Measurements from ENCODE around the gene AGBL1.
"Not testable (repeated sequence)": the region's sequence is repeated elsewhere in the genome, so short reads cannot be mapped to it uniquely, and the experiment has no call there.

Gene AGBL1

DNA sequence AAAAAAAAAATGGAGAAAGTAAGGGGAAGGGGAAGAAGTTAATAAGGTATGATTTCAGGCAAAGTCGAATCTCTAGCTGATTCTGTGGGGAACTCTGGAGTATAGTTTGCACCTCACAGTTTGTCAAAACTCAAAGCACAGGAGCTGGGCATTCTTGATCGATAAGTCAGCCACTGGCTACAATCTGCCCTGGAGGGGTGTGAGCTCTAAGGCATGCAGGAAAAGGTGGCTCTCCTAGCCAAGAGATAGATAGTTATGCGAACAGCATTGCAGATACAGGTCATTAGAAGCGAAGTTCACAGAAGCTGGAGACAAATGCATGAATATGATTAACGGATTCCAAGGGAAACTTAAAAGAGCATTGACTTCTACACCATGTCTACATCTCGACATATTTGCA lies 952.6 kb downstream of the AGBL1 start:
- TF ChIP-seq, protein P1, sequence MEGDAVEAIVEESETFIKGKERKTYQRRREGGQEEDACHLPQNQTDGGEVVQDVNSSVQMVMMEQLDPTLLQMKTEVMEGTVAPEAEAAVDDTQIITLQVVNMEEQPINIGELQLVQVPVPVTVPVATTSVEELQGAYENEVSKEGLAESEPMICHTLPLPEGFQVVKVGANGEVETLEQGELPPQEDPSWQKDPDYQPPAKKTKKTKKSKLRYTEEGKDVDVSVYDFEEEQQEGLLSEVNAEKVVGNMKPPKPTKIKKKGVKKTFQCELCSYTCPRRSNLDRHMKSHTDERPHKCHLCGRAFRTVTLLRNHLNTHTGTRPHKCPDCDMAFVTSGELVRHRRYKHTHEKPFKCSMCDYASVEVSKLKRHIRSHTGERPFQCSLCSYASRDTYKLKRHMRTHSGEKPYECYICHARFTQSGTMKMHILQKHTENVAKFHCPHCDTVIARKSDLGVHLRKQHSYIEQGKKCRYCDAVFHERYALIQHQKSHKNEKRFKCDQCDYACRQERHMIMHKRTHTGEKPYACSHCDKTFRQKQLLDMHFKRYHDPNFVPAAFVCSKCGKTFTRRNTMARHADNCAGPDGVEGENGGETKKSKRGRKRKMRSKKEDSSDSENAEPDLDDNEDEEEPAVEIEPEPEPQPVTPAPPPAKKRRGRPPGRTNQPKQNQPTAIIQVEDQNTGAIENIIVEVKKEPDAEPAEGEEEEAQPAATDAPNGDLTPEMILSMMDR (IDR thresholded peaks at IDR 0.05; ENCODE audit: low read depth, low read length): no peak
- no peak overlapping the region for H3K4me3 ChIP-seq (ENCODE audit: low read depth, low read length)

DNA sequence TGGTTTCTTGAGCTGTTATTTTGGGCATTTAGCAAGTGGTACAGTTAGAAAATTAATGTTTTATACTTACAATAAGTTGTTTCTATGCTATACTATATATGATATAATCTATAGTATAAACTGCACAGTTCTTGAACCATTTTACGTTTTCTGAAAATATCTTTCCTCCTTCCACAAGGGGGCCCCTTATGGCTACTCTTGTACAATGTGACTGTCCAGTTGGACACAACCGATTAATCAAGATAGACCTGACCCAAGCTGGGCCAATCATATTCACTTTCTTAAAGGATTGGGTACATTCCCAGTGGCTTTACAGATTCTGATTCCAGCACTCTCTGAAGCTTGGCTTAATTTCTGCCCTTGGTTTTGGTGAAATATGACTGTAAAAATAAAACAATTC lies 953.4 kb downstream of the AGBL1 start:
- TF ChIP-seq, protein P1 (IDR thresholded peaks at IDR 0.05; ENCODE audit: low read depth, low read length): no peak
- H3K4me3 ChIP-seq (ENCODE audit: low read depth, low read length): no peak overlapping the region

DNA sequence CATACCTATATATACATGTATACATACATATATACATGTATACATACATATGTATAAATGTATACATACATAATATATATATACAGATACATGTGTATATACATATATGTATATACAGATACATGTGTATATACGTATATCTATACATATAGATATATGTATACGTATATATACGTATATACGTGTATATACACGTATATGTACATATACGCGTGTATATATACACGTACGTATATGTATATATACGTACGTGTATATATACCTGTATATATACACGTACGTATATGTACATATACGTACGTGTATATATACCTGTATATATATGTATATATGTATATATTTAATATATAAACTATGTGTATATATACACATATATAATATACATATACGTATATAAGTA lies 955.2 kb downstream of the AGBL1 start:
- TF ChIP-seq, protein P1 (IDR thresholded peaks at IDR 0.05; ENCODE audit: low read depth, low read length): no peak
- H3K4me3 ChIP-seq (ENCODE audit: low read depth, low read length): no peak overlapping the region

DNA sequence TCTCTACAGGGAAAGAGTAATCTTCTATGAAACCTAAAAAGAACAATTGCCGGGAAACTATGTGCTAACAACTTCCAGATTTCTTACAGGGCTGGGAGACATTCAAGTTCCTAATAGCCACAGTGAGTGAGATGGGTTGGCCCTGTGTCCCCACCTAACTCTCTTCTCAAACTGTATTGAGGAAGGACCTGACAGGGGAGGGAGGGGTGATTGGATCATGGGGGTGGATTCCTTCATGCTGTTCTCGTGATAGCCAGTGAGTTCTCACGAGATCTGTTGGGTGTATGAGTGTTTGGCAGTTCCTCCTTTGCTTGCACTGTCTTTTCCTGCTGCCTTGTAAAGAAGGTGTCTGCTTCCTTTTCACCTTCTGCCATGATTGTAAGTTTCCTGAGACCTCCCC lies 958.7 kb downstream of the AGBL1 start:
- TF ChIP-seq, protein P1 (IDR thresholded peaks at IDR 0.05; ENCODE audit: low read depth, low read length): no peak
- no peak overlapping the region for H3K4me3 ChIP-seq (ENCODE audit: low read depth, low read length)

DNA sequence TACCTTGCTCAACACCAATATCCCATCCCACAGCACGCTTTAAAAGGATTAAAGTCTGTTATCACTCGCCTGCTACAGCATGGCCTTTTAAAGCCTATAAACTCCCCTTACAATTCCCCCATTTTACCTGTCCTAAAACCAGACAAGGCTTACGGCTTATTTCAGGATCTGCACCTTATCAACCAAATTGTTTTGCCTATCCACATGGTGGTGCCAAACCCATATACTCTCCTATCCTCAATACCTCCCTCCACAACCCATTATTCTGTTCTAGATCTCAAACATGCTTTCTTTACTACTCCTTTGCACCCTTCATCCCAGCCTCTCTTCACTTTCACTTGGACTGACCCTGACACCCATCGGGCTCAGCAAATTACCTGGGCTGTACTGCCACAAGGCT lies 962.9 kb downstream of the AGBL1 start:
- H3K4me3 ChIP-seq (ENCODE audit: low read depth, low read length): not testable (repeated sequence)

DNA sequence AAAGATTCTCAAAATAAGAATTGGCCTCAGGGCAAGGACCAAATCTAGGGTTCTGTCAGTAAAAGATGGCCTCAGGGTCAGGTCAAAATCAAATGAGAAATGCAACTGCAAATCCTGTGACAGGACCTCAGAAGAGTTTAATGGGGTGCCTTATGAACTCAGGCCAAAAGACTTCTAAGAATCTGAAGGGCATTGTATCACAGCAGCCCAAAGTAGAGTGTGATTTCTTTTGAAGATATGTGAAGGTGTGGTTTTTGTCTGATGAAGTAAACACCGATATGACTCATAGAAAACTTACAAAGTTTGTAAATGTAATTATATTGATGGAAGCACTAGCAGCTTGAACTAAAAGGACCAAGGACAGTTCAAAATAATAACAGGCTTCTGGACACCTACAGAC lies 966.1 kb downstream of the AGBL1 start:
- TF ChIP-seq, protein P1 (IDR thresholded peaks at IDR 0.05; ENCODE audit: low read depth, low read length): no peak
- H3K4me3 ChIP-seq (ENCODE audit: low read depth, low read length): no peak overlapping the region

DNA sequence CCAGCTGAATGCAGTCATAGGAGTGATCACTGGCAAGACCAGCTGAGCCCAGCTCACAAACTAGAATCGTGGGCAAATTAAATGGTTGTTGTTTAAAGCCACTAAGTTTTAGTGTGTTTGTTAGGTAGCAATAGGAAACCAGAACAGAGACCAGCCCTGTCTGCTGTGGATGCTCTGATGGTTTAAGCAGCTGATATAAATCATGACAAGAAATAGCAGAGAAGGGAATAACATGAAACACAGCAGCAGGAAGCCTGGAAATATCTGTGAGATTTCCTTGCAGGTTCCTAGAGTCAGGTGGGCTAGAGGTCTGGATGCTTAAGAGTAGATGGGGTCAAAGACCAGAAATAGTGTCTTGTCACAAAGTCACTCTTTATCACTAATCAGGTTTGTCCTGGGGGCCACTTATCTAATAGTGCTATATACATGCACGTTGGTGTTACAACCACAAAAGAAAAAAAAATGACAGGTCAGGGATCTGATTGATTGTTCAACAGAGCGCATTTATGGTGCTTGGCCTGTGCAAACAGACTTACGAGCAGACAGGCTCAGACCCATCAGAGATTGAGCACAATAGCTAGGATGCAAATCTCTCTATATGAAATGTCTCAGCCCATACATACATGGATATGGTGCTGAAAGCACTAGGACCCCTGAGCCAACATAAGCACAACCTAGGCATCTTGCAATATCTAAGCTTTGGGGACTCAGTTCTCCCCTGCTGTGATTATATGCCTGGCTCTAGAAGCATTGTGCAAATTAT lies 967.7 kb downstream of the AGBL1 start:
- TF ChIP-seq, protein P1 (IDR thresholded peaks at IDR 0.05; ENCODE audit: low read depth, low read length): no peak
- H3K4me3 ChIP-seq (ENCODE audit: low read depth, low read length): no peak overlapping the region

All from WI38 (cell line).